Myocyte (in vitro differentiated cells): ENCODE data around the gene MEAF6. TPM values are rescaled to one million over a fixed set of nuclear protein-coding genes. Genes with fewer than 3 reads are reported as not detected.
A peak's percentile ranks its signal among the peaks of the same experiment; 100 is the strongest.

Experiments used
- DNase-seq: peaks from one replicate; pipeline ENCODE4 v3.0.0-alpha.2; 2012; ENCODE audit warnings: low read depth
- total RNA-seq: library from RNA; depleted of rRNA; stranded (reverse); fragments of >200 nt; gene quantifications from 2 replicates; pipeline ENCODE4 v1.2.3, GENCODE V29; 2014

Gene MEAF6
- total RNA-seq, 1 donor from 2014 or later = 88.6 TPM

DNA sequence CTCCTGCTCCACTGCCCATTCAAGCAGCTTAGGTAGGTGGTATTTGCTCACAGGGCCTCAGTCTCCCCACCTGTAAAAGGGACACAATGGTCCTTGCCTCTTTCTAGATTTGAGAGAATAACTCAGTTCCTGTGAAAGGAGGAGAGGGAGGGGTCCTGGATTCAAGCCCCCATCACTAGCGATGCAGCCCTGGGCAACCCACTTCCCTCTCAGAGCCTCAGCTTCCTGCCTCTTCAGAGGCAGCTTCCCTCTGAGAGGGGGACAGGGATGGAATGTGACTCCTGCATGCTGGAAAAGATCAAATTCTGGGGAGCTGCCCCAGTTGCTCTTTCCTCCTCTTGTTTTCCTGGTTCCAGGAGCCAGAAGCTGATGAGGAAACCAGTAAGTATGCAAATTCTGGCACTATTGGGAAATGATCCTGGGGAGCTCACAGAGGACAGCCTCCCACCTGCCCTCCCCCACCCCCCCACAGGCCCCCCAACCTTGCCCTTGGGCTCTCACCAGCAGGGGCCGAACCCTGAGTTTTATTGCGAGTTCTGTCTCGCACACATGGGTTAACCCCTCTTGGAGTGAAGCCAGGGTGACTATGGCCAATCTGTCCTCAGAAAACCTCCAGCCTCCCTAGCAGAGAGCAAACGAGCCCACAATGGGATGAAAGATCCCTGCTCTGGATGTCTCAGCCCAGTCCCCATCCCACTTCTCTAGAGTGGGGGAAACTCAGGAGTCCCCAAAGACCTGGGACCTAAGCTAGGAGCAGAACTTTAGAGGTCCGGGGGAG is 28.5 kb downstream of the MEAF6 start:
- DNase-seq = peak; percentile 59

GRCh38 chr1:37484325-37485051 is 30.1 kb downstream of the MEAF6 start:
- DNase-seq = no peak

DNA sequence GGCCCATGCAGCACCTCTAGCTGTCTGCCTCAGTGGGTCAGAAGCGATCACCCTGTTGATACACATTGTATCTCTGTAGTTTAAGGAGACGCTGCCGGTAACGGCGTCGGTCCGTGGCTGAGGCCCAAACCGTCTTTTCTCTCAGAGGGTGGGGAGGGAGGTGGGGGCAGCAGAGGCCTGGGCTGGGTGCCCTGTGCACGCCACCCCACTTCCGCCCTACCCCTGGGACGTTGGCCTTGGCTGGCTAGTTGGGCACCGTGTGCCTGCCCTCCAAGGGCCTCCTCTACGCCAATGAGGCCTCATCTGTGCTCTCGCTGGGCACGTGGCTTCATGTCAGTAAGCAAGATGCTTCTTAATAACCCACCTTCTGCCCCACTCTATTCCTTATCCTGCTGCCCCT is 30.8 kb downstream of the MEAF6 start:
- no peak for DNase-seq

DNA sequence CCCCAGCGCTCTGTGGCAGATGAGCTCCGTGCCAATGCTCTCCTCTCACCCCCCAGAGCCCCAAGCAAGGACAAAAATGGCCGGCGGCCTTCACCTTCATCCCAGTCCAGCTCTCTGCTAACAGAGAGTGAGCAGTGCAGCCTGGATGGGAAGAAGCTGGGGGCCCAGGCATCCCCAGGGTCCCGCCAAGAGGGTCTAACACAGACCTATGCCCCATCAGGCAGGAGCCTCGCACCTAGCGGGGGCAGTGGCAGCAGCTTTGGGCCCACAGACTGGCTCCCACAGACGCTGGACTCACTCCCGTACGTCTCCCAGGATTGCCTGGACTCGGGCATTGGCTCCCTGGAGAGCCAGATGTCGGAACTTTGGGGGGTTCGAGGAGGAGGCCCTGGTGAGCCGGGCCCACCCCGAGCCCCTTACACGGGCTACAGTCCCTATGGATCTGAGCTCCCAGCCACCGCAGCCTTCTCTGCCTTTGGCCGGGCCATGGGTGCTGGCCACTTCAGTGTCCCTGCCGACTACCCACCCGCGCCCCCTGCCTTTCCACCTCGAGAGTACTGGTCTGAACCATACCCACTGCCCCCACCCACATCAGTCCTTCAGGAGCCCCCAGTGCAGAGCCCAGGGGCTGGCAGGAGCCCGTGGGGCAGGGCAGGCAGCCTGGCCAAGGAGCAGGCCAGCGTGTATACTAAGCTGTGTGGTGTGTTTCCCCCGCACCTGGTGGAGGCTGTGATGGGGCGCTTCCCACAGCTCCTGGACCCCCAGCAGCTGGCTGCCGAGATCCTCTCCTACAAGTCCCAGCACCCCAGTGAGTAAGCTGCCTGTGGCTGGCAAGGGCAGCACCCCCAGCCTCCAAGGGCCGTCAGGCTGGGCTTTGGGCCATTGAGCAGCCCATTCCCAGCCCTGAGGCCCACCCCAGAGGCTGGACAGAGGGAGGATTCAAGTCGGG is 31.5 kb downstream of the MEAF6 start:
- DNase-seq = no peak

GRCh38 chr1:37482004-37482785 is 32.4 kb downstream of the MEAF6 start:
- DNase-seq = no peak

GRCh38 chr1:37481289-37482003 is 33.1 kb downstream of the MEAF6 start:
- no peak for DNase-seq

DNA sequence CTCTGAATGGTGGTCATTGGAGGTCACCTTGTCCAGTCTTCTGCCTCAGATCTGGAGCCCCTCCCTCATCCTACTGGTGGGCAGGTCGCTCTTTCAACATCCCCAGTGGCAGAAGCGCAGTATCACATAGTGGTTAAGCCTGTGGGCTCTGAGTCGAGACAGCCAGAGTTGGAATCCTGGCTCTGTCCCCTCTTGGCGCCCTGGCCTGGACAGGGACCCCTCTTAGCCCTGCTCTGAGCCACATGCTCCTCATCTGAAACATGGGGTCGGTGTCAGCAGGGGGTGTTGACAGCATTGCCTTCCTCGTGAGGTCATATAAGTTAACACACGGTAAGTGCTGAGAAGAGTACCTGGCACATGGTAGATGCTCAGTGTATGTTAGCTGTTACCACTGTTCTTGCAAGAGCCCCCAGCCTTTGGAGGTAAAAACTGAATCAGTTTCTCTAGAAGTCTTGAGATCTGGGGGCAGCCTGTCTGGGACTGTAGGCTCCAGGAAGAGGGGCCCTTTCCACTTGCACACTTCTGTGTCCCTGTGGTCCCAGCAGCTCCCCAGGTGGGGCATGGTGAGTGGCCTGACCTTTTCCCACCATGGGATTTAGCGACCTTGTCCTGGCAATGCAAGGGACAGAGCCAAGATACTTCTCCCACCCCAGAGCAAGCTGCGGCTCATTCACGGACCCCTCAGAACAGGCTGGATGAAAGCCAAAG is 33.8 kb downstream of the MEAF6 start:
- no peak for DNase-seq

- no peak for DNase-seq
These were observed 34.5 kb downstream of the MEAF6 start for GRCh38 chr1:37480125-37480466.

- peak; percentile 89 for DNase-seq
These were observed 35.1 kb downstream of the MEAF6 start for GRCh38 chr1:37479255-37480124.

- DNase-seq = no peak
These were observed 35.7 kb downstream of the MEAF6 start for GRCh38 chr1:37478890-37479254.

DNA sequence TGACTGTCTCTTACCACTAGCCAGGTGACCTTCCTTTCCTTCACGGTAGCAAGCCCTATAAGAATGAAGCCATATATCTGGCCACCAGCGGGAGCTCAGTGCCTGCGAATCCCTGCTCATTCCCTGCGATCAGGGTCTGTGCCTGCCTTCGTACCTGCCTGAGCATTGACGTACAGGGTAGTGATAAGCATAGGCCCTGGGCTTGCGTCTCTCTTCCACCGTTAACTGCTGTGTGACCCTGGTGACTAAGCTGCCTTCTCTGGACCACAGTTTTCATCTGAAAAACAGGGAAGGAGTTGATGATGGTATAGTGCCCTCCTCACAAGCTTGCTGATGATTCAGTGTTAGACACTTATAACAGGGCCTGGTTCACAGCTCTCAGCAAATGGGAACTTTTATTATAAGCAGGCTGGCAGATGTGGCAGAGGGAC is 36.1 kb downstream of the MEAF6 start:
- DNase-seq = peak; percentile 38

GRCh38 chr1:37477946-37478345 is 36.6 kb downstream of the MEAF6 start:
- no peak for DNase-seq

GRCh38 chr1:37477198-37477931 is 37.2 kb downstream of the MEAF6 start:
- peak; percentile 32 for DNase-seq

DNA sequence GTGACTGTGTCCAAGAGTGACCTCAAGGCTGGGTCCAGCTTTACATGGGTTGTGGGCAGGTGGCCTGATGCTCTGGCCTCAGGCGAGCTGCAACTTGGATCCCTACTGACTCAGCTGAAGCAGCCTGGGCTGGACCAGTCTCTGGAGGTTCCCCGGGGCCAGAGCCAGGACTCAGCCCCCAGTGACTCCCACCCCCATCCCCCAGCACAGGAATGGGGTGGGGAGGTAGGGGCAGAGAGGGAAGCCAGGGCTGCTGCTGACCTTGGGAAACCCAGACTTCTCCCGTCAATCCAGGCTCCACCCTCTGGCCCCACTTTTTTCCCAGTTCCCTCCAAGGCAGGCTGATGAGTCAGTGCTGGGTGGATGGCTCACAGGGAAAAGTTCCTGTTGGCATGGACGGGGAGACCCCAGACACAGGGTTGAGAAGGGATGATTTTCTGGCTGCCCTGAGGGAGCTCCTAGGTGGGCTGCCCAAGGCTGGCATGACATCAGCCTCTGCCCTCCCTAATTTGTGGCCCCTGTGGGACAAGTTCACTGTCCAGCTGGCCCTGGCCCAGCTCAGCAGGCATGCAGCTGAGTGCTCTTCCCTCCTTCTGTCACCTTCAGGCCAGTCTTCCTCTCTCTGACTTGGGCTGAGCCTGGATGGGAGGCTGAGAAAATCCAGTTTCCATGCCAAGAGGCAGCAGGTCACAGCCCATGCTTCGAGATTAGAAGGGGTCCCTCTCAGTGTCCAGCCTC is 37.9 kb downstream of the MEAF6 start:
- DNase-seq = peak; percentile 84

- DNase-seq = no peak
These were observed 38.5 kb downstream of the MEAF6 start for GRCh38 chr1:37476087-37476452.

- peak; percentile 37 for DNase-seq
These were observed 39.0 kb downstream of the MEAF6 start for GRCh38 chr1:37475380-37476086.
